Measurements from ENCODE around the gene DHRS12. TPM values are rescaled to one million over a fixed set of nuclear protein-coding genes. Genes with fewer than 3 reads are reported as not detected.

Gene DHRS12
- total RNA-seq, 1 donor from 2014 or later: 5.2 TPM

GRCh38 chr13:51820016-51820597 lies 16.1 kb upstream of the DHRS12 start:
- no peak overlapping the region for H3K9ac ChIP-seq (ENCODE audit: low read depth in 1 of 3, low read length in 3 of 3)
- no peaks in the 10 kb centered on the region for H3K36me3 ChIP-seq (ENCODE audit: control insufficient read depth in 3 of 3, insufficient read depth in 3 of 3, low read length in 3 of 3)
- no peak overlapping the region for H3K4me3 ChIP-seq (ENCODE audit: low read length in 3 of 3)
- H3K4me1 ChIP-seq (ENCODE audit: control insufficient read depth in 3 of 3, insufficient read depth in 3 of 3, low read length in 3 of 3): peaks cover 13 to 22% (median 16%) of the 10 kb centered on the region in 3 donors
- H3K27ac ChIP-seq (ENCODE audit: low read depth, low read length): no peak overlapping the region
- no peaks in the 10 kb centered on the region for H3K9me3 ChIP-seq (ENCODE audit: control insufficient read depth in 3 of 3, low read length in 3 of 3)
- H3K27me3 ChIP-seq (ENCODE audit: control insufficient read depth in 3 of 3, insufficient read depth in 3 of 3, low read length in 3 of 3): no peaks in the 10 kb centered on the region

DNA sequence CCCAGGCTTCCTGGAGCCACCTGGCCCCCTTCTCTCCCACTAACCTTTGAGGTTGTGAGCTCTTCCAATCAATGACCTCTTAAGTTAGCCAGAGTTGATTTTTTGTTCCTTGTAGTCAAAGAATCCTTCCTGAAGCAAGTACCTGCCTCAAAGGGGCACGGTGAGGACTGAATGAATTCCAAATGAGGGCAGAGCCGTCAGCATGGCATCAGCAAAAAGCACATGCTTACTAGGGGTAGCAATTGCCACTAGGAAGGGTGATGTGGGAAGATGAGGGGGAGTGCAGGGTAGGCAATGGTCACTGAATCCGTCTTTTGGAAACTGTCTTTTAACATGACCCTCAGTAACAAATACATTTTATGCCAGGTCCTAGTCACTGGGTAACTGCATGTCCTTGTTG lies 15.6 kb upstream of the DHRS12 start:
- Histone ChIP-seq H3K4me3 (ENCODE audit: low read length in 3 of 3) (no peak overlapping the region), H3K9ac (ENCODE audit: low read depth in 1 of 3, low read length in 3 of 3) (no peak overlapping the region), H3K4me1 (ENCODE audit: control insufficient read depth in 3 of 3, insufficient read depth in 3 of 3, low read length in 3 of 3) (peaks cover 17 to 26% (median 20%) of the 10 kb centered on the region in 3 donors), H3K9me3 (ENCODE audit: control insufficient read depth in 3 of 3, low read length in 3 of 3) (no peaks in the 10 kb centered on the region), H3K27ac (ENCODE audit: low read depth, low read length) (no peak overlapping the region), H3K36me3 (ENCODE audit: control insufficient read depth in 3 of 3, insufficient read depth in 3 of 3, low read length in 3 of 3) (no peaks in the 10 kb centered on the region), H3K27me3 (ENCODE audit: control insufficient read depth in 3 of 3, insufficient read depth in 3 of 3, low read length in 3 of 3) (no peaks in the 10 kb centered on the region)

- no peak overlapping the region for H3K4me3 ChIP-seq (ENCODE audit: low read length in 3 of 3)
- no peaks in the 10 kb centered on the region for H3K9me3 ChIP-seq (ENCODE audit: control insufficient read depth in 3 of 3, low read length in 3 of 3)
- no peaks in the 10 kb centered on the region for H3K36me3 ChIP-seq (ENCODE audit: control insufficient read depth in 3 of 3, insufficient read depth in 3 of 3, low read length in 3 of 3)
- no peak overlapping the region for H3K27ac ChIP-seq (ENCODE audit: low read depth, low read length)
- H3K9ac ChIP-seq (ENCODE audit: low read depth in 1 of 3, low read length in 3 of 3): no peak overlapping the region
- no peaks in the 10 kb centered on the region for H3K27me3 ChIP-seq (ENCODE audit: control insufficient read depth in 3 of 3, insufficient read depth in 3 of 3, low read length in 3 of 3)
- H3K4me1 ChIP-seq (ENCODE audit: control insufficient read depth in 3 of 3, insufficient read depth in 3 of 3, low read length in 3 of 3): peaks cover 17 to 26% (median 20%) of the 10 kb centered on the region in 3 donors
These were observed 15.0 kb upstream of the DHRS12 start for GRCh38 chr13:51818781-51819511.

GRCh38 chr13:51818276-51818675 lies 14.3 kb upstream of the DHRS12 start:
- Histone ChIP-seq H3K36me3 (ENCODE audit: control insufficient read depth in 3 of 3, insufficient read depth in 3 of 3, low read length in 3 of 3) (no peaks in the 10 kb centered on the region), H3K9me3 (ENCODE audit: control insufficient read depth in 3 of 3, low read length in 3 of 3) (no peaks in the 10 kb centered on the region), H3K4me3 (ENCODE audit: low read length in 3 of 3) (no peak overlapping the region), H3K27me3 (ENCODE audit: control insufficient read depth in 3 of 3, insufficient read depth in 3 of 3, low read length in 3 of 3) (no peaks in the 10 kb centered on the region), H3K9ac (ENCODE audit: low read depth in 1 of 3, low read length in 3 of 3) (no peak overlapping the region), H3K27ac (ENCODE audit: low read depth, low read length) (no peak overlapping the region), H3K4me1 (ENCODE audit: control insufficient read depth in 3 of 3, insufficient read depth in 3 of 3, low read length in 3 of 3) (peaks cover 17 to 26% (median 20%) of the 10 kb centered on the region in 3 donors)

GRCh38 chr13:51817717-51818116 lies 13.8 kb upstream of the DHRS12 start:
- H3K4me1 ChIP-seq (ENCODE audit: control insufficient read depth in 3 of 3, insufficient read depth in 3 of 3, low read length in 3 of 3): peaks cover 17 to 26% (median 20%) of the 10 kb centered on the region in 3 donors
- H3K27ac ChIP-seq (ENCODE audit: low read depth, low read length): no peak overlapping the region
- H3K36me3 ChIP-seq (ENCODE audit: control insufficient read depth in 3 of 3, insufficient read depth in 3 of 3, low read length in 3 of 3): no peaks in the 10 kb centered on the region
- H3K9me3 ChIP-seq (ENCODE audit: control insufficient read depth in 3 of 3, low read length in 3 of 3): no peaks in the 10 kb centered on the region
- H3K27me3 ChIP-seq (ENCODE audit: control insufficient read depth in 3 of 3, insufficient read depth in 3 of 3, low read length in 3 of 3): no peaks in the 10 kb centered on the region
- H3K4me3 ChIP-seq (ENCODE audit: low read length in 3 of 3): no peak overlapping the region
- H3K9ac ChIP-seq (ENCODE audit: low read depth in 1 of 3, low read length in 3 of 3): no peak overlapping the region

DNA sequence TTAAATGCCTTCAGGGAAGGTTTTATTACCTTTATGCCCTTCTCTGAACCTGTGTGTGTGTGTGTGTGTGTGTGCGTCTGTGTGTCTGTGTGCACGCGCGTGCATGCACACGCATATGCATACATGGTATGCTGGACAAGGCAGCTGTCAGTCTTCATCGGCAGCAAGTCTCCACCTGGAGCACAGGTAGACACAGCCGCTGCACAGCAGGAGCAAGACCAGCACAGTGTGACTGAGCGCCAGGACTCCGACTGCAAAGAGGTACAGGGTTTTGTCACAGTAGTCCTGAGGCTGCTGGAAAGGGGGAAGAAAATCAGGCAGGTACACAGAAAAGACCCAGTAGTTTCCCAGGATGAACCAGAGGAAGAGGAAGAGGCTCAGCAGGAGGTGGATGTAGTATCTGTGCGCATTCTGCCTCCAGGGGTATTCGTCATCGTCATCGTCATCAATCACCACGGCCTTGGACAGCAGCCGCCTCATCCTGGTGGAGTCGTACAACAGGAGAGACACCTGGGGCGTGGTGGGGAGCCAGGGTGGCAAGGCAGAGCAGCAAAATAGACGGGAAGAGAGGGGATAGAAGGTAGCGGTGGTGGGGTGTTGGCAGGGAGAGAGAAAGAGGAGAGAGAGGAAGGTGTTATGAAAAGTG lies 12.8 kb upstream of the DHRS12 start:
- Histone ChIP-seq H3K4me3 (ENCODE audit: low read length in 3 of 3) (no peak overlapping the region), H3K9me3 (ENCODE audit: control insufficient read depth in 3 of 3, low read length in 3 of 3) (no peaks in the 10 kb centered on the region), H3K36me3 (ENCODE audit: control insufficient read depth in 3 of 3, insufficient read depth in 3 of 3, low read length in 3 of 3) (no peaks in the 10 kb centered on the region), H3K27ac (ENCODE audit: low read depth, low read length) (no peak overlapping the region), H3K4me1 (ENCODE audit: control insufficient read depth in 3 of 3, insufficient read depth in 3 of 3, low read length in 3 of 3) (peaks cover 17 to 23% (median 20%) of the 10 kb centered on the region in 3 donors), H3K9ac (ENCODE audit: low read depth in 1 of 3, low read length in 3 of 3) (no peak overlapping the region), H3K27me3 (ENCODE audit: control insufficient read depth in 3 of 3, insufficient read depth in 3 of 3, low read length in 3 of 3) (no peaks in the 10 kb centered on the region)

DNA sequence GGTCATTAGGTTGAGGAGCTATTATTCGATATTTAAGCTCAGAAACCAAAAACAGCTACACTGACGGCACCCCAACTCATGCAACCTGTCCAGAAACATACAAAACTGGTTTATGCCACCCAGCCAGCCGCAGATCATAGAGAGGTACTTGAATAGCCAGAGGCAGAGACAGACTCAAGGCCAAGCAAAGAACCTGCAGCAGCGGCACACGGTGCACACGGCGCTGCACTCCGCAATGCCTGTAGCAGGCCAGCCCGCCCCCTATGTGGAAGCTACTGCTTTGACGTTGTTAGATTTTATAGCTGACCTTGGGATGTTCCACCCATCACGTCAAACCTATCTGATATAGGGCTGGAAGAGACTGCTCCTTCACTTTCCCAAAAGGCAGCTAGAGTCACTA lies 11.9 kb upstream of the DHRS12 start:
- Histone ChIP-seq H3K36me3 (ENCODE audit: control insufficient read depth in 3 of 3, insufficient read depth in 3 of 3, low read length in 3 of 3) (no peaks in the 10 kb centered on the region), H3K4me3 (ENCODE audit: low read length in 3 of 3) (no peak overlapping the region), H3K9ac (ENCODE audit: low read depth in 1 of 3, low read length in 3 of 3) (no peak overlapping the region), H3K4me1 (ENCODE audit: control insufficient read depth in 3 of 3, insufficient read depth in 3 of 3, low read length in 3 of 3) (peaks cover 17 to 23% (median 20%) of the 10 kb centered on the region in 3 donors), H3K9me3 (ENCODE audit: control insufficient read depth in 3 of 3, low read length in 3 of 3) (no peaks in the 10 kb centered on the region), H3K27ac (ENCODE audit: low read depth, low read length) (no peak overlapping the region), H3K27me3 (ENCODE audit: control insufficient read depth in 3 of 3, insufficient read depth in 3 of 3, low read length in 3 of 3) (no peaks in the 10 kb centered on the region)

DNA sequence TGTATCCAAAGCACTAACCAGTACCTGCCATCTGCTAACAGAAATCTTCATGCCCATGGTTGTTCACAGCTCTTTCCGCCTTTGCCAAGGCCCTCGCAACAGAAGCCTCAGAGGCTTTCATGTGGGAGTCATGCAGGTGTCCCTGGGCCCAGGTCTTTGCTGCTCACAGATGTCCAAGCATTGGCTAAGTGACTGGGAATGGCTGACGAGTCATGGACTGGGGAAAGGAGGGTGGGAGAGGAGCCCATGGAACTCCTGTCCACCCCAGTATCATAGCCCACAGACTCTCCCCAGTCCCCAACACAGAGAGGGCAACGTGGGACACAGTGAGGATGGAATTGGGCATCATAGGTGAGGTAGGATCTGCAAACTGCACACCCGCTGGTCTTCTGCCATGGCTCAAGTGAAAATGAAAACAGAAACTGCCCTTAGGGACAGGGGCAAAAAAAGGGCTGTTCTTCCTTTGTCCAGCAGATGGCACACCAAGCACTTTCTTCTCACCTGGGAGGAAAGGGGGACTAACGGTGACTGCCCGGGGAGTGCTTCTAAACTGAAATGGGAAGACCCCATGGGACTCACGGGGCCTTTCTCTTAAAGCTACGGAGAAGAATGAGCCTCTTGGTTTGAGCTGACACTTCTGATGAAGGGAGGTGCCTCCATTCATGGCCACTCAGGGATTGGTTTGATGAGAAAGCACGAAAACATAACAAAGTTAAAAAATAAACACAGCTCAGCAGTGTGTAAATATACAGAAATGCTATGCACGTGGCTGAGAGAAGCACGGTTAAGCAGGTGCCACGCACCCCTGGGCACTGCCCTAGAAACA lies 11.1 kb upstream of the DHRS12 start:
- no peaks in the 10 kb centered on the region for H3K9me3 ChIP-seq (ENCODE audit: control insufficient read depth in 3 of 3, low read length in 3 of 3)
- no peak overlapping the region for H3K27ac ChIP-seq (ENCODE audit: low read depth, low read length)
- peak overlapping the region; percentile 61 to 71 (median 64) for H3K4me3 ChIP-seq (ENCODE audit: low read length in 3 of 3)
- no peaks in the 10 kb centered on the region for H3K36me3 ChIP-seq (ENCODE audit: control insufficient read depth in 3 of 3, insufficient read depth in 3 of 3, low read length in 3 of 3)
- H3K4me1 ChIP-seq (ENCODE audit: control insufficient read depth in 3 of 3, insufficient read depth in 3 of 3, low read length in 3 of 3): peaks cover 17 to 23% (median 20%) of the 10 kb centered on the region in 3 donors
- no peaks in the 10 kb centered on the region for H3K27me3 ChIP-seq (ENCODE audit: control insufficient read depth in 3 of 3, insufficient read depth in 3 of 3, low read length in 3 of 3)
- H3K9ac ChIP-seq (ENCODE audit: low read depth in 1 of 3, low read length in 3 of 3): peak overlapping the region in 2 of 3 donors; percentile 50 to 73

- no peak overlapping the region for H3K9ac ChIP-seq (ENCODE audit: low read depth in 1 of 3, low read length in 3 of 3)
- H3K27ac ChIP-seq (ENCODE audit: low read depth, low read length): no peak overlapping the region
- no peaks in the 10 kb centered on the region for H3K27me3 ChIP-seq (ENCODE audit: control insufficient read depth in 3 of 3, insufficient read depth in 3 of 3, low read length in 3 of 3)
- H3K36me3 ChIP-seq (ENCODE audit: control insufficient read depth in 3 of 3, insufficient read depth in 3 of 3, low read length in 3 of 3): no peaks in the 10 kb centered on the region
- no peaks in the 10 kb centered on the region for H3K9me3 ChIP-seq (ENCODE audit: control insufficient read depth in 3 of 3, low read length in 3 of 3)
- H3K4me3 ChIP-seq (ENCODE audit: low read length in 3 of 3): no peak overlapping the region
- H3K4me1 ChIP-seq (ENCODE audit: control insufficient read depth in 3 of 3, insufficient read depth in 3 of 3, low read length in 3 of 3): peaks cover 13 to 17% (median 13%) of the 10 kb centered on the region in 3 donors
These were observed 10.1 kb upstream of the DHRS12 start for GRCh38 chr13:51814071-51814470.

Data from skeletal muscle tissue (tissue), 4 donors.